HG03457 (cell line): Measurements from ENCODE around the gene ABLIM2.
A peak's percentile ranks its signal among the peaks of the same experiment; 100 is the strongest.

ENCODE experiments used
- ATAC-seq: cut with Tn5 transposase; IDR thresholded peaks from one replicate; pipeline ENCODE4 v1.9.1; 2021; ENCODE audit warnings: moderate number of reproducible peaks; ENCODE audit not compliant: unreplicated experiment

Gene ABLIM2

DNA sequence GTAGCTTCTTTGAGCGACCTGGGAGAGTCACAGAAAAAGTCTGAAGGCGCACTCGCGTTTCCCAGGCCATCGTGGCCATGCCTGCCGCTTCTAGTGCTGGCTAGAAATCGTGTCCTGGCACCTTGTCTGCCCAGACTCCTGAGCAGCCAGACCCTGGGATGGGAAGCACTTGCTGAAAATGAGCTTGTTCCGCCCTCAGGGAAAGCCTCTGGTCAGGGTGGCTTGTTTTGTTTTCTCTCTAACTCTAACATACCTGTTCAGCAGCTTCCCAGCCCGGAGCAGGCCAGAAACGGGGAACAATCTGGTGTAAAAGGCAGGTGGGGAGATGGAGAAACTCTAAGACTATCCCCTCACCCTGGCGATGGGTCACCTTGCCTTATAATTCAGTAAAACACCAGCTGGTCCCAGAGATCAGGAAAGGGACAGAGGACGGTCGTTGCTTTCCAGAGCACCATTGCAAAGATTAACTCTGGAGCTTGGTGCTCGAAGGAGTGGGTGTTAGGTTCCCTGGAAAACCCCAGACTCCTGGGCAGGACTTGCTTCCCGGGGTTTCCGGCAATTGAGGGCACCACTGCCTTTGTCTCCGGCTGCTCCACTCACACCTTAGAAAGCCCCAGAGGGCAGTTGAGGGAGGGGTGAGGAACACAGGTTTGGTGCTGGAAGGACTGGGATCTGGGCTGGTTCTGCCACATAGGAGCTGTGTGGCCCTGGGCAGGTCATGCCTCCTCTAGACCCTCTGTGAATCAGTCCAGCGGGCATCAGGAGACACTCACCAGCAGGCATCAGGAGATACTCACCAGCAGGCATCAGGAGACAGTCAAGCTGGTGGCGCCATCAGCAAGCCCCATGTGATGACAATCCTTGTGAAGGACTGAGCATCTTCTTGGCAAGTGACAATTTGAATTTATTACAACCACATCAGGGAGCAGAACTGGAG, 36.0 kb upstream of the ABLIM2 start:
- ATAC-seq = no peak

DNA sequence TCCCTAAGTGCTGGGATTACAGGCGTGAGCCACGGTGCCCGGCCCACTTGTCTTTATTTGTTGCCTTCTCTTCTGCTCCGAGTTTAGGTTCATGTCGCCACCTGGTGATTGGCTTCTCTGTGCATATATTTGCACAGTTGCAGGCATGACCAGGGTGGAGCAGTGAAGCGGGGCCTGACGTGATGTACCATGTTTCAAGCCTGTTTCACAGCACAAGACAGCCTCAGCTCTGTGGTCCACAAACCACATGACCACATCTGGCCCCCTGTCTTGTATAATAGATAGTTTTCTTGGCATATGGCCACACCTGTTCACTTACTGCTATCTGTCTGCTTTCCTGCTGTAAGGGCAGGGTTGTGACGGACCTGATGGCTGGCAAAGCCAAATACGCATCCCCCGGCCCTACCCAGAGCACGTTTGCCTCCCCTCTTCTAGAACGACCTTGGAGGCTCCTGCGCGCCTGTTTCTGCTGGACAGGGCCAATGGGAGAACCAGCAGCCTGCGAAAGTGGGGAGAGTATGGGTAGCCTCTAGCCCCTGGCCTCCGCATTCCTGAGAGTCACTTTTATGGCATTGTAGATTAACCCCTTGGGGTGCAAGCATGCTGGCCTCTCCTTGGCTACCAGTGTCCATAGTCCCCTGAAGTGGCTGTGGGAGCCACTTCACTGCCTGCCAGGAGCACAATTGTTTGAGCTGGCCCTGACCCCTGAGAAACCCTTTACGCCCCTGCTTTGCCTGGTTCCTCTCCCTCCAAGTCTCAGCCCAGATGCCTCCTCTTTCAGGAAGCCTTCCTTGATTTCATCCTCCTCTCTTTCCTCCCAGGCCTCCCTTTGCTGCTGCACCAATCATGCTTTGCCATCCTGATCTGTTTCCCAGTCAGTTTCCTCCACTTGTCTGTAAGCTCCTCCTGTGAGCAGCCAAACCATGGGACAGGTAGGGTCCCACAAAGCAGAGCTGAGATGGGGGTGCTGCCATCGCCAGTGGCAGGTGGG, 34.4 kb upstream of the ABLIM2 start:
- peak; percentile 78 for ATAC-seq

DNA sequence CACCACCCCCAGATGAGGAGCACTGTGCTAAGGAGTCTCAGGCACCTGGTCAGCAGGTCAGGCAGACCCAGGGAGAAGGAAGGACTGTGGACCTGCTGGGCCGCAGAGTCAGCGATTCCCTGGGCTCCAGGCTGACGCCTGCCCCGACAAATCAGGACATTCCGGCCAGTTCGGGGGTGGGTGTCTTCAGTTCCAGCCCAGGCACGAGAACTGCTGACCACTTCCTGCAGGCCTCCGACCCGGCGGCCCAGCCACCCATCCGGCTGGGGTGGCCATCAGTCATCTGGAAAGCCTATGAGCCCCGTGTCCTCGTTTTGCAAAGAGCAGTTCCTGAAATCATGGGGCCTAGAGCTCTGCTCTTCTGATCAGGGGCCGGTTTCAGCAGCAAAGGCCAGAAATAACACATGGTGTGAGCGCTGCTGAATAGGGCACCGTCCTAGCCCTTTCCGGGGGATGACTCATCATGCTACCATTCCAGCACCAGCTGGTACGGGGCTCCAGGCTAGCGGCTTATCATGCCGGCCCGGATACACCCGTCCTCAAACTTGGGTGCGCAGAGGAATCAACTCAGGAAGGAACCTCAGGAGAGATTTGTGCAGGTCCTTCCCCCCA, 32.6 kb upstream of the ABLIM2 start:
- no peak for ATAC-seq

DNA sequence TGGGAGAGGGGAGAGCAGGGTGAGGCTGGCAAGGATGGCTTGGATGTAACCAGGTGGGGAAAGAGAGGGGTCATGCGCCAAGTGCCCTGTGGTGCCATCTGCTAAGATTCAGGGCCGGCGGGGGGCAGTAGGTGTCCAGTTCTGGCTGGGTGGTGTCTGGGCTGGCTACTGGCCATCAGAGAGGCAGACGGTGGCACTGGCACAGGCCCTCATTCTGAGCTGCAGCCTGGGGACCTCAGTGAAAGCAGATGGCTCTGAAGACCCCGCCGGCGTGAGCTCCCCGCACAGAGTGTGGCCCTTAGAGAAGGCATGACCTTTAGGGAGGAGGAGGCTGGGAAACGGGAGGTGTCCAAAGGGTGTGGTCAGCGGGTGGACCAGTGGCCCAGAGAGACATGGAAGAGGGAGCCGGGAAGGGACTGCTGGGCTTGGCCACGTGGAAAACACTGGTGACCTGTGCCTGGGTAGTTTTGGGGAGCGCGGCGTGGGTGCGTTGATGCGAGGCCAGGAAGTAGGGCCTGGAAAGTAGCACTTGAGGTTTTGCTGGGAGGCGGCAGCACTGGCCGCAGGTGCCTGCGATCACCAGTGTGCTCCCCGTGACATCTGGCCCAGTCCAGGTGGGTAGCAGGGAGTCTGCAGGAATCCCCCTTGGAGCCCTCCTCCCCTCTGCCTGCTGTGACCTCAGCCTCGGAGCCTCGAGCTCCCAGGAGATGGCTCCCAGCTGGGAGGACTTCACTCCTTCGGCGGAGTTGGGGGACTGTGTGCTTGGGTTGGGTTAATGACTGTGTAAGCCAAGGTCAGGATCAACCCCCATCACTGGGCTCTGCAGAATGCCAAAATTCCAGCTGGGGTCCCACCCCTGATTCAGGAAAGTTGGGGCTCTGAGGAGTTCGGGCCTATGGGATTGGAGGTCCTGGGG, 31.2 kb upstream of the ABLIM2 start:
- ATAC-seq = no peak

DNA sequence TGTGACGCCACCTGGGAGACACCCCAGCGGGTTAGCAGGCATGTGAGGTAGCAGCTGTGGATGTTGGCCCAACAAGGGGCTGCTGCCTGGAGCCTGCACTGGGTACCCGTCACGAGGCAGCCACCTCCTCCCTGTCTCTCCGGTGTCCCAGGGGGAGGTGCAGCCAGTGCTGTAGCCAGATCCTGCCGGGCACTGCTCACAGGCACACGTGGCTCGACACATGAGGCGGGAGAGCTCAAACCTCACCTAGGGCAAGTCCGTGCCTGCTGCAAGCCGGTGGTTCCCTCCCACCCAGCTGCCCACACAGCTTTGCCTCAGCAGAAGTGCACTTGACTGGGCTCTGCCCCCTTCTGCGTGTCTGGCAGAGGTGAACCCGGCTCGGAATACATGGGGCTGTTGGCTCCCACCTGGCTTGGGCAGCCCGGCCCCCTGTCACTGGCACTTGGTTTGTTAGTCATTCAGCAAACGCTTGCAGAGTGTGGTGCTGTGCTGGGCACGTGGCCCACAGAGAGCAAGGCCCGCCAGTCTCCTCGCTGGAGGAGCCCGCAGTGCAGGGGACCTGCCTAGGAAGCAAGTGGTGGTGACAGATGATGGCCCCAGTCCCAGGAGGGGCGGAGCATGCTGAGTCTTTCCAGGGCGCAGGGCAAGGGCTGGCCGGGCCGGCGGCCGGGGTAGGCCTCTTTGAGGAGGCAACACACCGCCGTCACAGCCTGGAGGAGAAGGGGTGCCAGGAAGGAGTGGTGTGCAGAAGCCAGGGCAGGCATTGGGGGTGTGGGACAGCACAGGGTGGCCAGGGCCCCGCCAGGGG, 30.3 kb upstream of the ABLIM2 start:
- no peak for ATAC-seq

DNA sequence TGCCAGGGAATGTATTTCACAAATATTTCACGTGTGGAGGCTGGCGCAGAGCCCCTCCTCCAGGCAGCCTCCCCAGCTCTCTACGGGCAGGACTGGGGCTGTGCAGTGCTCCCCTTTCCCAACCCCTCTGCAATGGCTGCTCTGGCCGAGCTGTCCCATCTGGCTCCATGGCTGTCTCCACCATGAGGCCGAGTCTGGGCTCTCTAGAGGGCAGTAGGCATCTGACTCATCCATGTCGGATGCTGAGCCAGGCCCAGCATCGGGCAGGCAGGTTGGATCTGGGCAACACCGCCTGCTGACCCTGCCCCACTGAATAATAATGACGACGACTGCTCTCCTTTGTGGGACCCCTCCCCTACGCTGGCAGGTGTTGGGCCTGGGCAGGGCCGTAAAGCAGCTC, 29.5 kb upstream of the ABLIM2 start:
- ATAC-seq = no peak

GRCh38 chr4:8185930-8186329, 27.3 kb upstream of the ABLIM2 start:
- no peak for ATAC-seq

GRCh38 chr4:8185295-8185694, 26.7 kb upstream of the ABLIM2 start:
- no peak for ATAC-seq

- ATAC-seq = no peak
Observed at GRCh38 chr4:8184061-8184460, 25.4 kb upstream of the ABLIM2 start.

DNA sequence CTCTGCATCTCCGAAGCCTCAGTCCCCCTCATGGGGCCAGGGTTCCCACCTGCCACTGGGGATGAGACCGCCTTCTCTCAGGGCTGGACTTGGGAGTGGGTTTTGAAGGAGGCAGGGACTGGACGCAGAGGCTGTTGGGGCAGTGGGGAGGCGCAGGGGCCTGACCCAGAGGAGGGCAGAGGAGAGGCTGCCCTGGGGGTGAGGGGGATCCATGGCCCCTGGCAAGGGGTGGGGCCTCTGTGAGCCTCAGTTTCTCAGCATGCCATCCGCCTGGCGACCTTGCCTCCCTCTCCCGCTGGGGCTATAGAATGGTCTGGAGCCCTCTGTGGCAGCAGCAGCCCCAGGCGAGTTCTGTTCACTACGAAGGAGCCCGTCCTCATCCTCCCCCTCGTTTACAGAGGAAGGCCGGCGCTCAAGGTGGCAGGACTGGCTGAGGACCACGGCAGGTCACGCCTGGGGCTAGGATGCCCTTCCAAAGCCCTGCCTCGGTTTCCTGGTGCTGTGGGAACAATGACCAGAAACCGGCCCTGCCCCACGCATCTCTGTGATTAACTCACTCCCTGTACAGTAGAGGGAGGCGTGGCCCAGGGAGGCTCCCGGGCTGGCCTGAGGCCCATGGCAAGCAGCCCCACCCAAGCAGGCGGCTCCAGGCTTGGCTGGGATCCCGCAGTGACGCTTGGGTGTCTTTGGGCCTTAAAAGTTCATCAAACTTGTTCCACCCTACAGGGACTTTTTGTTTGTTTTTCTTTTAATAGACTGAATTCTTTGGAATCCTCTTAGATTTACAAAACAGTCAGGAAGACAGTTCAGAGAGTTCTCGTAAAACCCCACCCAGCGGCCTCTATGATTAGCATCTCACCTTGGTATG, 24.5 kb upstream of the ABLIM2 start:
- no peak for ATAC-seq

DNA sequence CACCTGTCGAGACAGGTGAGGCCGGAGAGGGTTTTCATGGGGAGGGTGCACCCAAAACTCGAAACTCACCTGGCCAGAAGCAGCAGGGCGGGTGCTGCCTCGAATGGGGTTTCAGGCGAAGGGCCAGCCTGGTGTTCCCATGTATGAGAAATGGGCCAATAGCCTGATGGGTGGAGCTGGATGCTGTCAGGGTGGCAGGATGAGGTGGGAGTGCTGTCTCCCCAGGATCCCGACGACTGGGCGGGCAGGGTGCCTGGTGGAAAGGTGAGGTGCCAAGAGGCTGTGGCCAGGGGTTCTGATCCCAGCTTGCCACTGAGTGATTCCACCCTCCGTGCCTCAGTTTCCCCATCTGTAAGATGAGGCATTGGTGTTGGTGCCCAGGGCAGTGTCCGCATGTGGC, 23.7 kb upstream of the ABLIM2 start:
- ATAC-seq = no peak

GRCh38 chr4:8181844-8182243, 23.2 kb upstream of the ABLIM2 start:
- ATAC-seq = no peak

GRCh38 chr4:8181119-8181518, 22.5 kb upstream of the ABLIM2 start:
- ATAC-seq = no peak

DNA sequence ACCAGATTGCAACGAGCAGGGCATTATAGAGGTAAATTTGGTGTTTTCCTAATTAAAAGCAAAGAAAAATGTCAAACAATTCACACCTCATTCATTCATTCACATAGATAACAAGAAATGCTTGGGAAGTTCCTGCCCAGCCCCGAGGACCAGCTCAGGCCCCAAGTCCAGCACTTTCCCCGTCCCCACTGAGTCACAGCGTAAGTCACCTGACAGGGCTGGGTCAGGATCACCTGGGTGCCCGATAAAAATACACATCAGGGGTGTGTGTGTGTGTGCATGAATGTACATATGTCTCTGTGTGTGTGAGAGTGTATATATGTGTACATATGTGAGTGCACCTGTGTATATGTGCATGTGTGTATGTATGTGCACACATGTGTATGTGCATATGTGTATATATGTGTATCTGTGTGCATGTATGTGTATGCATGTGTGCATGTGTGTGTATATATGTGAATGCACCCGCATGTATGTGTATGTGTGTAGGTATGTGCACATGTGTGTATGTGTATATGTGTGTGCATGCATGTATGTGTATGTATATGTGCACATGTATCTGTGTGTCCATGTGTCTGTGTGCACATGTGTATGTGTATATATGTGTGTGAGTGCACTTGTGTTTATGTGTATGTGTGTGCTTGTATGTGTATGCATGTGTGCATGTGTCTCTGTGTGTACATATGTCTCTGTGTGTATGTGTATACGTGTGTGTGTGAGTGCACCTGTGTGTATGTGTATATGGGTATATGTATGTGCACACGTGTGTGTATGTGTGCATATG, 21.9 kb upstream of the ABLIM2 start:
- ATAC-seq = no peak

DNA sequence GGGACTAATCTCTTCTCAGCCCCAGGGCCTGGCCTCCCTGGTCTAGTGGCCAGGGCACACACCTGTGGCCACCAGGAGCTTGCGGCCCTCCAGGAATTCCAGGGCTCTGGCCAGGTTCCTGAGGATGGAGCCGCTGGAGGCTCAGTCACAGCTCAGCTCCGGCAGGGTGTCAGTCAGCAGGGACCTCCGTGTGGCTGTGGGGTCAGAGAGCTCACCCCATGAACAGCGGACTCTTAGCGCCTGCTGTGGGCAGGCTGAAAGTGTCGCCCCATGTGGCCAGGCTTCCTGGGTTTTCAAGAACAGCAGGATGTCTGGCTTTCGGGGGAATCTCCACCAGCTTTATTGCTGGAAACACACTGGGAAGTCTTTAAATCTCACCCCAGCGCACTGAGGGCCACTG, 21.2 kb upstream of the ABLIM2 start:
- ATAC-seq = no peak

DNA sequence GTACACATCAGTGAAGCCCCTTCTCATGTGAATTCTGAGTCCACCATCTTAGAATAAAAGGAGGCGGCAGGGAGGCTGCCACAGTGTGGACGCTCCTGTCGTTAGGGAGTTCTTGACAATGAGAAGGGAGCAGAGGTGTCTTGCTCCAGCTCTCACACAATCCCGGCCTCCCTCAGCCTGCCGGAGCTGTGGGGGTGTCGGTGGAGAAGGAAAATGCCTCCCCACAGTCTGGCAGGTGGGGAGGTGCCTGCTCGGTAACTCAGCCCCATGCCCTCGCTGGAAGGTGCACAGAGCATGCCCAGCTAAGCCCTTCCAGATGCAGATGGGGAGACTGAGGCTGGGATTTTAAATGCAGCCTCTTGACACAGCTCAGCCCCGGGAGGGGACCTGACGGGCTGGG, 20.5 kb upstream of the ABLIM2 start:
- ATAC-seq = no peak

DNA sequence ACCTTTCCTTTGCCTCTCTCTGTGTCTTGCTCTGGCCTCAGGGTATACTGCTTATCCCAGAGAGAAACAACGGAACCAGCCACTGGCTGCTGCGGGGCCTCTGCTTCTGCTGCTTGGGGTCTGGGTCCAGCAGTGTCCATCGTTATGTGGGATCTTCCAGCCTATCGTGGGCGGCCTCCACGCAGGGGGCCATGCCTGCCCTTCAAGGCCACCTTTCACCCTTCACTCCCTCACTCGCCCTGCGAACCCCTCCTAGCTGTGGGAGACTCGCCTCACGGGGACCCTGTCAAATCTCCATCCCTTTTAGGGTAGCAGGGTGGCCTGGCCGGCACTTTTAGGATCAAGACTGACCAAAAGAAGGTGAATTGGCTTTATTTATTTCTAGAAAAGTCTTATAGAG, 19.3 kb upstream of the ABLIM2 start:
- ATAC-seq = no peak

DNA sequence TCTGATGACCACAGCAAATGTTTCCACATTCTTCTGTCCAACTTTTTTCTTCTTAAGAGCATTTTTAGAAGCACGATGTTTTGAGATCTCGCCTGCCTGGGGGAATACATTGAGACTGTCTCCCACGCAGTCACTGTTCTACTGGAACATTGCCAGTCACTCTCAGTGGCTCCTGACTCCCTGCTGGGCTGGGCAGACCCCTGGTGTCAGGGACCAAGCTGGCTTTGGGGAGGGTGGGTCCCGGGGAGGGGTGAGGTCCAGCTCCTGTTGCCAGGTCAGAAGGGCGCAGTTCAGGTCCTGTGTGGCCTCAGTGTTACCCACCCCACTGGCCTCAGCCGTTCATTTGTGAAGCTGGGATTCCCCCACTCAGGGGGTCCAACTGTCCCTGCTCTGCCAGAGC, 18.9 kb upstream of the ABLIM2 start:
- no peak for ATAC-seq
